Effector memory CD8-positive, alpha-beta T cell (primary cell): ENCODE measurements around the gene GDI1.

Experiments
- ATAC-seq: fragments of 150-1000 bp; cut with Tn5 transposase; replicated peaks from 2 replicates; pipeline ENCODE4 v1.10.0; 2021; ENCODE audit warnings: mild to moderate bottlenecking, moderate library complexity
- DNase-seq, 3 experiments: peaks; one replicate each; pipeline ENCODE4 v3.0.0; 2021
- H3K27ac Mint-ChIP-seq, 2 donors: one replicate each; pipeline ENCODE4 v1.8.0; 2022; ENCODE audit warnings: mild to moderate bottlenecking in 2 of 2, mixed read lengths in 2 of 2, moderate library complexity in 2 of 2
- H3K27me3 Mint-ChIP-seq, 2 donors: one replicate each; pipeline ENCODE4 v1.8.0; 2022; ENCODE audit warnings: mixed read lengths in 2 of 2
- H3K36me3 Mint-ChIP-seq: one replicate; pipeline ENCODE4 v1.8.0; 2022; ENCODE audit warnings: mild to moderate bottlenecking, moderate library complexity, mixed read lengths; ENCODE audit not compliant: insufficient read depth
- H3K4me1 Mint-ChIP-seq, 2 donors: one replicate each; pipeline ENCODE4 v1.8.0; 2022; ENCODE audit warnings: low read depth in 2 of 2, mixed read lengths in 2 of 2
- H3K4me3 Mint-ChIP-seq, 2 donors: one replicate each; pipeline ENCODE4 v1.8.0; 2022; ENCODE audit warnings: mild to moderate bottlenecking in 2 of 2, mixed read lengths in 2 of 2, moderate library complexity in 2 of 2
- H3K9me3 Mint-ChIP-seq, 2 donors: one replicate each; pipeline ENCODE4 v1.8.0; 2022; ENCODE audit warnings: mixed read lengths in 2 of 2

Gene GDI1

DNA sequence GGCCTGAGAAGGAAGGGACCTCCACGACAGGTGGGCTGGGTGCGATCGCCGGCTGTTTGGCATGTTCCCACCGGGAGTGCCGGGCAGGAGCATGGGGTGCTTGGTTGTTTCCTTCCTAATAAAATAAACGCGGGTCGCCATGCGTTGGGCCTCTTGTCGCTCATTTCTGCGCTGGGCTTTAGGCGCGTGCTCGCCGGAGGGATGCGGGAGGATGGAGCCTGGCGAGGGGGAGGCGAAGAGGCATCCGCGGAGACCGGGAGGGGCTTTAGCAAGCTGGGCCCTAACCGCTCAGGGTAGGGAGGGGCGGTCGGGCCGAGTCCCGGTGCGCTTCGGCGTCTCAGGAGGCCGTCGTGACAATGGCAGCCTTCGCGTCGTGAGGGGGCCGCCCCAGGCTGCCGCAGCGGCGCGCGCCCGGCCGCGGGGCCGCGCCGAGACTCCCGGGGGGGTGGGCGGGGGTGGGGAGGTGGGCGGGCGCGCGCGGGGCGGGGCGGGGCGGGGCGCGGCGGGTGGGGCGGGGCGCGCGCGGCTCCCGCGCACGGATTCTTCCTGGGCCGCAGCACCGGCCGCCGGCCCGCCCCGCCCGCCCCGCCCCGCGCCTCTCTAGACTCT, 476 bp upstream of the GDI1 start:
- ATAC-seq, result peak; percentile 72
- Mint-ChIP-seq H3K9me3 (no peaks in the 10 kb centered on the region), H3K4me3 (peak overlapping the region; percentile 78 to 89), H3K27me3 (no peaks in the 10 kb centered on the region), H3K4me1 (peaks cover 4 to 13% of the 10 kb centered on the region in 2 donors), H3K27ac (peak overlapping the region; percentile 86 to 88), H3K36me3 (peaks cover 41% of the 10 kb centered on the region)
- peak; percentile 32 to 52 (median 34) for DNase-seq

DNA sequence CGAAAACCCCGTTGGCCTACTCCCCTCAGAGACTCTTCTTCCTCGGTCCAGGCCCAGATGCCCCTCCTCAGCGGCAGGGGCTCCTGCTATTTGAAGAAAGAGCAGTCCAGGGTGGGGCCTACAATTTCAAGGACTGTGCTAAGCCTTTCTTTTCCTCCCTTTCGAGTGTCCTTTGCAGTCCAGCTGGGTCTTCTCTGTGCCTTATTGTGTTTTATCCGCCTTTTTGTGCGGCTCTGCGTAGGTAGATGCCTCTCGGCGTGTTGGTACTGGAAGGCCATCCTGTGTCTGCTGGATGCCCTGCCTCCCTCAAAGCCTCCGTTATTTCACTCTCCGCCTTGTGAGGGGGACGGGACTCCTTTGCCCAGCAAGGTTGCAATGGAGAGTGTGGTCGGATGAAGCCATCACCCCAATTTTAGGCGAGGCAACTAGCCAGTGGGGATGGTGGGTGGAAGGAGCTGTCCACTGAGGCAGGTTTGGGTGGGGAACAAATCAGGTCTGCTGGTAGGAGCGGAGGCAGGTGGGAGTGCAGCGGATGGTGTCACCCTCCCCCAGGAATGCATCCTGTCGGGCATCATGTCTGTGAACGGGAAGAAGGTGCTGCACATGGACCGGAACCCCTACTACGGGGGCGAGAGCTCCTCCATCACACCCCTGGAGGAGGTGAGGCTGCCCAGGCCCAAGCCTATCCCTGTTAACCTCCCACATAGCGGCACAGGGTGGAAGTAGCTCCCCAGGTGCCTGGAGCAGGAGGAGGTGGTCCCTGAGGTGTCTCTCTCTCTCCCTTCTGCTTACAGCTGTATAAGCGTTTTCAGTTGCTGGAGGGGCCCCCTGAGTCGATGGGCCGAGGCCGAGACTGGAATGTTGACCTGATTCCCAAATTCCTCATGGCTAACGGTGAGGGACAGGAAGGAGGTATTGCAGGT, 1.3 kb downstream of the GDI1 start:
- H3K4me1 Mint-ChIP-seq, result peaks cover 4 to 17% of the 10 kb centered on the region in 2 donors
- H3K4me3 Mint-ChIP-seq, result peak overlapping the region; percentile 81 to 89
- ATAC-seq, result no peak
- no peaks in the 10 kb centered on the region for H3K9me3 Mint-ChIP-seq
- H3K27me3 Mint-ChIP-seq, result no peaks in the 10 kb centered on the region
- peak overlapping the region; percentile 85 to 87 for H3K27ac Mint-ChIP-seq
- H3K36me3 Mint-ChIP-seq, result peaks cover 47% of the 10 kb centered on the region
- DNase-seq, result no peak

DNA sequence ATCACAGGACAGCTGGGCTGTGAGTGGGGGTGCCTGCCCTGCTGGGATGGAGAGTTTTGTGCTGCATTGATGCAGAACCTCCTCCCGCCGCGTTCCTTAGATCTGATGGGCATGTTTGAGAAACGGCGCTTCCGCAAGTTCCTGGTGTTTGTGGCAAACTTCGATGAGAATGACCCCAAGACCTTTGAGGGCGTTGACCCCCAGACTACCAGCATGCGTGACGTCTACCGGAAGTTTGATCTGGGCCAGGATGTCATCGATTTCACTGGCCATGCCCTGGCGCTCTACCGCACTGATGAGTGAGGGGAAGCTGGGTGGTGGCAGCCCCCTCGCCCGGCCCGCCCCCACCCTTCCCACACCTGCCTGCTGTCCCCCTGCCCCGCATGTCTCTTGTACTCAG, 2.9 kb downstream of the GDI1 start:
- no peak overlapping the region for H3K4me3 Mint-ChIP-seq
- peaks cover 4 to 20% of the 10 kb centered on the region in 2 donors for H3K4me1 Mint-ChIP-seq
- no peaks in the 10 kb centered on the region for H3K27me3 Mint-ChIP-seq
- H3K27ac Mint-ChIP-seq, result no peak overlapping the region
- ATAC-seq (no peak), DNase-seq (no peak)
- H3K9me3 Mint-ChIP-seq, result no peaks in the 10 kb centered on the region
- H3K36me3 Mint-ChIP-seq, result peaks cover 44% of the 10 kb centered on the region

DNA sequence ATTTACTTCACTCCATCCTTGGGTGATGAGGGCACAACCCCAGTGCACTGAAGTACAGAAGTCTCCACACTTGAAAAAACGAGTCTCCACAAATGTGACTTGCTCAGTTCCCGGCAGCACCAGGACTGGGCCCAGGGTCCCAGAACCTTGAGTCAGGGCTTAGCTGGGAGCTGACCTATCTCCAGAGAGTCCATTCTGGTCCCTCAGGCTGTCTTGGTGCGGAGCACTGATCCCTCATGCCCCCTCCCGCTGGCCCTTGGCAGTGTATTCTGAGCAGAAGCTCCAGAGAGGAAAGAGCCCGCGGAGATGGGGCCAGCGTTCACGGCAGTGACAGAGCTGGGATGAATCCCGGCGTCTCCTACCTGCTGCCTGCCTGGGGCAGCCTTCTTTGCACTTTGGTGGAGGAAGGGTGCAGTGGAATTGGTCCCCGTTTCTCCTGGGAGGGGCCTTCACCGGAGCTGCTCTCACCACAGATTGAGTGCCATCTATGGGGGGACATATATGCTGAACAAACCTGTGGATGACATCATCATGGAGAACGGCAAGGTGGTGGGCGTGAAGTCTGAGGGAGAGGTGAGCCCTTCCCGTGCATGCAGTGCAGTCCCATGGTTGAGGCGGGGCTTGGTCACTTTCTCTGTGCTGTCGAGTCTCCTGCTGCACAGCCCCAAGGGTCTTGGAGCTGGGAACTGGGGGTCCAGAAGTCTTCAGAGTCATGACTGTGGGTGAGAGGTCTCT, 3.8 kb downstream of the GDI1 start:
- H3K27ac Mint-ChIP-seq, result no peak overlapping the region
- no peaks in the 10 kb centered on the region for H3K27me3 Mint-ChIP-seq
- ATAC-seq (no peak), DNase-seq (no peak)
- peaks cover 4 to 20% of the 10 kb centered on the region in 2 donors for H3K4me1 Mint-ChIP-seq
- H3K36me3 Mint-ChIP-seq, result peaks cover 40% of the 10 kb centered on the region
- no peaks in the 10 kb centered on the region for H3K9me3 Mint-ChIP-seq
- peak overlapping the region in 1 of 2 donors; percentile 38 for H3K4me3 Mint-ChIP-seq

DNA sequence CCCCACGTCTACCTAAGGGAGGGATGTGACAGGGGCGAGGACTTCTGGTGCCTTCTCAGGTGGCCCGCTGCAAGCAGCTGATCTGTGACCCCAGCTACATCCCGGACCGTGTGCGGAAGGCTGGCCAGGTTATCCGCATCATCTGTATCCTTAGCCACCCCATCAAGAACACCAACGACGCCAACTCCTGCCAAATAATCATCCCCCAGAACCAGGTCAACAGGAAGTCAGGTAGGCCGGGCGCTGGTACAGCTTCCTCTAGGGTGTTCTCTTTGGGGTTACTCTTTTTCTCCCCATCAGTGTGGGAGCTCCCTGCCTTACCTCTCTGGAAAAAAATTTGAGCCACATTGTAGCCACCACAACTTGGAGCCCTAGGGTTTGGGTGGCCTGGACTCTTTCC, 4.6 kb downstream of the GDI1 start:
- H3K27ac Mint-ChIP-seq, result no peak overlapping the region
- DNase-seq (peak in 1 of 3 experiments; percentile 20), ATAC-seq (peak; percentile 54)
- H3K36me3 Mint-ChIP-seq, result peaks cover 34% of the 10 kb centered on the region
- H3K4me1 Mint-ChIP-seq, result peaks cover 0 to 21% of the 10 kb centered on the region in 2 donors
- H3K27me3 Mint-ChIP-seq, result no peaks in the 10 kb centered on the region
- peak overlapping the region in 1 of 2 donors; percentile 38 for H3K4me3 Mint-ChIP-seq
- H3K9me3 Mint-ChIP-seq, result no peaks in the 10 kb centered on the region

DNA sequence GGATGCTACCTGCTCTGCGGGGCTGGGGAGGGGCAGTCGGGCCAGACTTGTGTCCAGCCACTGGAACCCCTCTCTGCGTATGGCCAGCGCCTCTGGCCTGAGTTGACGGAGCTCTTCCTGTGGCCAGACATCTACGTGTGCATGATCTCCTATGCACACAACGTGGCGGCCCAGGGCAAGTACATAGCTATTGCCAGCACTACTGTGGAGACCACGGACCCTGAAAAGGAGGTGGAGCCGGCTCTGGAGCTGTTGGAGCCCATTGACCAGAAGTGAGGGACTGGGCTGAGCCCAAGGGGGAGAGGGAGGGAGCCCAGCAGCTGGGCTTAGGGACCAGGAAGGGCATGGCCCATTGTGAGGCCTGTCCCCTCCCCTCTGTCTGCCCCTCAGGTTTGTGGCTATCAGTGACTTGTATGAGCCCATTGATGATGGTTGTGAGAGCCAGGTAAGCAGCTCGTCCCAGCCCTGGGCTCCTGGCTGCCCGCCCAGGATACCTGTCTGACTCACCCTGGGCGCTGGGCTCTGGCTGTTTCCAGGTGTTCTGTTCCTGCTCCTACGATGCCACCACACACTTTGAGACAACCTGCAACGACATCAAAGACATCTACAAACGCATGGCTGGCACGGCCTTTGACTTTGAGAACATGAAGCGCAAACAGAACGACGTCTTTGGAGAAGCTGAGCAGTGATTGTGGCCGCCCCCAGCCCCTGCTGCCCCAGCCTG, 5.2 kb downstream of the GDI1 start:
- peaks cover 0 to 23% of the 10 kb centered on the region in 2 donors for H3K4me1 Mint-ChIP-seq
- H3K4me3 Mint-ChIP-seq, result peak overlapping the region in 1 of 2 donors; percentile 38
- ATAC-seq, result no peak
- H3K27me3 Mint-ChIP-seq, result no peaks in the 10 kb centered on the region
- peaks cover 34% of the 10 kb centered on the region for H3K36me3 Mint-ChIP-seq
- H3K27ac Mint-ChIP-seq, result no peak overlapping the region
- DNase-seq, result no peak
- no peaks in the 10 kb centered on the region for H3K9me3 Mint-ChIP-seq

DNA sequence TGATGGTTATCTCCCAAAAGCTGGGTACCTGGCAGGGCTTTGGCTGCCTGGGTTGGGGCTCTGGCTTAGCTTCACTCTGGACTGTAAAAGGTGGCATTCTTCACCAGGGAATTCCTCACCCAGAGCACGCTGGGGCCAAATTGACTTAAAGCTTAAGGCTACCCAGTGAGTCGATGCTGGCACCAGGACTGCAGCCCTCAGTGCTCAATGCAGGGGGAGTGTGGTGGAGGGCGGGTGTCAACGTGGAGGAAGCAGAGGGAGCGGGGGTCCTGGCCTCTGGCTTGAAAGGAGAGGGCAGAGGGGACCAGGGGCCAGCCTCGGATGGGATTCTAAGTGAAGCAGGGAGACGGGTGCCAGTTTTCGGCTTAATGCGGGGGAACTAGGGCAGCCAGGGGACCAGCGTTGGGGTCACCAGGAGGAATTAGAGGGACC, 6.5 kb downstream of the GDI1 start:
- H3K36me3 Mint-ChIP-seq, result peaks cover 29% of the 10 kb centered on the region
- H3K27me3 Mint-ChIP-seq, result no peaks in the 10 kb centered on the region
- H3K4me1 Mint-ChIP-seq, result peaks cover 0 to 17% of the 10 kb centered on the region in 2 donors
- DNase-seq (no peak), ATAC-seq (no peak)
- peak overlapping the region; percentile 79 to 89 for H3K27ac Mint-ChIP-seq
- H3K9me3 Mint-ChIP-seq, result no peaks in the 10 kb centered on the region
- peak overlapping the region; percentile 78 to 84 for H3K4me3 Mint-ChIP-seq

DNA sequence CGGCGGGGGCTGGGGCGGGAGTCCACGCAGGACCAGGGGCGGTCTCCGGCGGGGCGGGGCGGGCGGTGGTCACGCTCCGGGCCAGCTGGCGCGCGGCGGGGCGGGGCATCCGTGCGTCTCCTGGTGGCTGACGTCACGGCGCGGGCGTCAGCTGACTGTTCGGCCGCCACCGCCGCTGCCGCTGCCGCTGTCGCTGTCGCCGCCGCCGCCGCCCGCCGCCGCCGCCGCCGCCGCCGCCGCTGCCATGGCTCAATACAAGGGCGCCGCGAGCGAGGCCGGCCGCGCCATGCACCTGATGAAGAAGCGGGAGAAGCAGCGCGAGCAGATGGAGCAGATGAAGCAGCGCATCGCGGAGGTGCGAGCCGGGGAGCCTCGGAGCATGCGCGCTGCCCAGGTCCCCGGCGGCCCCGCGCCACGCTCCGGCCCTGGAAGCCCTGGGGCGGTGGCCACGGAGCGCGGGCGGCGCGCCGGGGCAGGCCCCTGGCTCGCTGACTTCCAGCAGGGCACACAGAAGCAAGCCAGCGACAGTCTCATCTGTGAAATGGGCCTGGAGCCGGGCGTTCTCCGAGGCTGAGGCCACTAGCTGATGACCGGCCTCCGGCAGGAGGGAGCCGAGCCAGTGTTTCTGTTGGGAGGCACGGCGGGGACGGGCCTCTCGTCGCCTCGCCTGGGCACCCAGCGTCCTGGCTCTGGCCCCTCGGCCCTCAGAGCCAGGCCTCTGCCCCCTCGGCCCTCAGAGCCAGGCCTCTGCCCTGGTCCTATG, 7.2 kb downstream of the GDI1 start, which contains the start of gene FAM50A:
Gene FAM50A (plus strand): TSS at position 150 of the 763 bp plus-strand sequence. CDS start 95 bp downstream, at position 245.
- no peaks in the 10 kb centered on the region for H3K27me3 Mint-ChIP-seq
- ATAC-seq (peak; percentile 73), DNase-seq (peak; percentile 56 to 67 (median 58))
- H3K9me3 Mint-ChIP-seq, result no peaks in the 10 kb centered on the region
- H3K36me3 Mint-ChIP-seq, result peaks cover 29% of the 10 kb centered on the region
- peaks cover 0 to 17% of the 10 kb centered on the region in 2 donors for H3K4me1 Mint-ChIP-seq
- H3K27ac Mint-ChIP-seq, result peak within 1 kb of the TSS; percentile 79 to 89
- H3K4me3 Mint-ChIP-seq, result peak within 1 kb of the TSS; percentile 78 to 84

DNA sequence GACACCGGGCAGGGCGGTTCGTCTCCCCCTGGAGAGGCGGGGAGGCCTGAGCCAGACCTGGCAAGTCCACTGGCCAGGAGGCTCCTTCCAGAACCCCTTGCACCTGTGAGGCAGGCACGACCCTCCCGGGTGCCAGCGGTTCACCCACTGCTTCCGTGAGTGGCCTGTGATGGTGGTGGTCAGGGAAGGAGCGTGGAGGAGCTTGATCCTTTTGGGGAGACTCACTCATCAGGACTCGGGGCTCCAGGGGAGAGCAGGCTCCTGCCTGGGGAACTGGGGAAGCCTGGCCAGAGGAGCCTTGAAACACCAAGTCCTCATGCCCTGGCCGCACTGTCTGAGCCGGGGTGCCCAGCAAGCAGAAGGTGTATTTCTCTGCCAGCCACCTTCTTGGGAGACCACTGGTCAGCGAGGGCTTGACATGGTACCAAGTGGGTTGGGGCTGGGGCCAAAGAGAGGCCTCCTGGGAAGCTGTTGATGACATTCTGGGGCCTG, 7.8 kb downstream of the GDI1 start:
- DNase-seq (no peak), ATAC-seq (no peak)
- Mint-ChIP-seq H3K4me3 (peak overlapping the region; percentile 29 to 45), H3K36me3 (peaks cover 29% of the 10 kb centered on the region), H3K27ac (no peak overlapping the region), H3K9me3 (no peaks in the 10 kb centered on the region), H3K4me1 (peaks cover 0 to 17% of the 10 kb centered on the region in 2 donors), H3K27me3 (no peaks in the 10 kb centered on the region)

DNA sequence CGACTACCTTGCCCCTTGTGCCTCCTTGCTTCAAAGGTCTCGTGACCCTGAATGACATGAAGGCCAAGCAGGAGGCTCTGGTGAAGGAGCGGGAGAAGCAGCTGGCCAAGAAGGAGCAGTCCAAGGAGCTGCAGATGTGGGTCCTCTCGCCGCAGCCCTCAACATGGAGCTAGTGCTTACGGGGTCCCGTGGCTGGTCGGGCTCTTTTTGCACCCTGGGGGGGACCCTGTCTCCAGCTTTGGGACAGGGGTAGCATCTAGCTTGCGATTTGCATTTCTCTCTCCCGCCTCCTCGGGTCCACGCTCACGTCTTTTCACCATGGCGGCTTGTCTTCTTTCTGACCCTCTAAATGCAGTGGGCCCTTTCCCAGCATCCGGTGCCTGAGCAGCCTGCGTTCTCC, 8.8 kb downstream of the GDI1 start:
- no peak for ATAC-seq

DNA sequence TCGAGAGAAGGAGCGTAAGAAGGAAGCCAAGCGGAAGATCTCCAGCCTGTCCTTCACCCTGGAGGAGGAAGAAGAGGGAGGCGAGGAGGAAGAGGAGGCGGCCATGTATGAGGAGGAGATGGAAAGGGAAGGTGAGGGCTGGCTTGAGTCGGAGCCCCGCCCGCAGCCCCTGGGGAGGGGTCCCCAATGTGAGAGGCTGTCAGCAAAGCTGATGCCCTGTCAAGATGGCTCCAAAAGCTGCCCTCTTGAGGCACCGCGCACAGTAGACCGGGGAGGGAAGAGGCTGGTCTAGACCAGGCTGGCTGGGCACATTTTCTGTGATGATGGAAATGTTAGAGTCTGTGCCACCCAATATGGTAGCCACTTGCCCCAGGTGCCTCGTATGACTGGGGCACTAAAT, 9.5 kb downstream of the GDI1 start:
- Mint-ChIP-seq H3K4me1 (peaks cover 0 to 15% of the 10 kb centered on the region in 2 donors), H3K36me3 (peaks cover 18% of the 10 kb centered on the region), H3K27ac (peak overlapping the region; percentile 49 to 89), H3K9me3 (no peaks in the 10 kb centered on the region), H3K4me3 (no peak overlapping the region), H3K27me3 (no peaks in the 10 kb centered on the region)
- DNase-seq (no peak), ATAC-seq (no peak)

More for the DNA sequence above, 8.8 kb downstream of the GDI1 start:
- no peaks in the 10 kb centered on the region for H3K27me3 Mint-ChIP-seq
- H3K4me3 Mint-ChIP-seq, result peak overlapping the region; percentile 47 to 55
- no peaks in the 10 kb centered on the region for H3K9me3 Mint-ChIP-seq
- no peak for DNase-seq
- H3K36me3 Mint-ChIP-seq, result peaks cover 22% of the 10 kb centered on the region
- H3K4me1 Mint-ChIP-seq, result peaks cover 0 to 15% of the 10 kb centered on the region in 2 donors
- H3K27ac Mint-ChIP-seq, result no peak overlapping the region

DNA sequence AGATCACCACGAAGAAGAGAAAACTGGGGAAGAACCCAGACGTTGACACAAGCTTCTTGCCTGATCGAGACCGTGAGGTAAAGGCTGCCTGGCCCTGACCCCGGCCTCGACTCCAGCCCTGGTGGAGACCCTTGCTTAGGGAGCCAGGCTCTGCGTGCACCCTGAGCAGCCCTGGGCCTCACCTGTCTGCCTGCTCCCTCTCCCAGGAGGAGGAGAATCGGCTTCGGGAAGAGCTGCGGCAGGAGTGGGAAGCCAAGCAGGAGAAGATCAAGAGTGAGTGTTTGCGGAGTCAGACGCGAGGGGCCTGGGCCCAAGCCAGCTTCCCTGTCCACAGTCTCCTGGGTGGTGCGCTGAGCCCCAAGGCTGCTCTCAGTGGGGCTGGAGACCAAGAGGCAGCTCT, 11.5 kb downstream of the GDI1 start:
- Mint-ChIP-seq H3K4me3 (no peak overlapping the region), H3K27me3 (no peaks in the 10 kb centered on the region), H3K4me1 (peaks cover 0 to 9% of the 10 kb centered on the region in 2 donors), H3K36me3 (peaks cover 8% of the 10 kb centered on the region), H3K27ac (no peak overlapping the region), H3K9me3 (no peaks in the 10 kb centered on the region)
- ATAC-seq (no peak), DNase-seq (no peak)
